GM19043 (cell line): Measurements from ENCODE around the gene FKBP14.
"Not testable (repeated sequence)": the region's sequence is repeated elsewhere in the genome, so short reads cannot be mapped to it uniquely, and the experiment has no call there.

Source experiments
- ATAC-seq: cut with Tn5 transposase; IDR thresholded peaks from one replicate; pipeline ENCODE4 v1.9.1; 2021; ENCODE audit warnings: low read depth; ENCODE audit not compliant: unreplicated experiment

The FKBP14 gene

GRCh38 chr7:29965030-29965429 is 61.5 kb downstream of the FKBP14 start:
- ATAC-seq: no peak

GRCh38 chr7:29962035-29962434 is 64.5 kb downstream of the FKBP14 start:
- ATAC-seq: no peak

- not testable (repeated sequence) for ATAC-seq
These were observed 64.9 kb downstream of the FKBP14 start for GRCh38 chr7:29961611-29962010.
